Peyer's patch (tissue), 4 donors: Measurements from ENCODE around the gene CFAP300. TPM values are rescaled to one million over a fixed set of nuclear protein-coding genes. Genes with fewer than 3 reads are reported as not detected.

Source experiments
- DNase-seq, 3 donors: peaks; one replicate each; pipeline ENCODE4 v3.0.0-alpha.2; 2017 to 2019
- H3K27ac ChIP-seq, 4 donors: fragments of 200-600 bp; sonication (generic); one replicate each; pipeline ENCODE4 v1.5.1; 2016 to 2019
- H3K27me3 ChIP-seq, 2 donors: fragments of 200-600 bp; sonication (generic); one replicate each; pipeline ENCODE4 v1.5.1; 2019
- H3K36me3 ChIP-seq, 3 donors: fragments of 200-600 bp; sonication (generic); one replicate each; pipeline ENCODE4 v1.5.1; 2016 to 2019
- H3K4me1 ChIP-seq, 4 donors: fragments of 200-600 bp; sonication (generic); one replicate each; pipeline ENCODE4 v1.5.1; 2016 to 2019
- H3K4me3 ChIP-seq, 4 donors: fragments of 200-600 bp; sonication (generic); 1 replicate in 3 of 4; 2 replicates in 1 of 4; pipeline ENCODE4 v1.5.1; 2016 to 2019; ENCODE audit warnings: mild to moderate bottlenecking in 1 of 4
- H3K9me3 ChIP-seq, 4 donors: fragments of 200-600 bp; sonication (generic); one replicate each; pipeline ENCODE4 v1.5.1; 2016 to 2019; ENCODE audit warnings: mild to moderate bottlenecking in 1 of 4
- POLR2A ChIP-seq, 2 donors: fragments of 450-650 bp; IDR thresholded peaks; one replicate each; pipeline ENCODE4 v1.5.1; 2017; ENCODE audit warnings: antibody characterized with exemption in 2 of 2, mild to moderate bottlenecking in 2 of 2, moderate library complexity in 2 of 2
- total RNA-seq, 4 donors: library from RNA; depleted of rRNA; stranded (reverse); fragments of >200 nt; gene quantifications; one replicate each; pipeline ENCODE4 v1.1.0, GENCODE V29; 2016
- TF ChIP-seq, protein P1 (sequence below), 6 experiments: fragments of 450-650 bp in 4 of 6; fragments of 200-600 bp in 2 of 6; sonication (generic) in 1 of 6; IDR thresholded peaks; one replicate each; pipeline ENCODE4 v1.5.1; 2017 to 2019; ENCODE audit warnings: antibody characterized with exemption in 6 of 6, mild to moderate bottlenecking in 3 of 6, moderate library complexity in 1 of 6

CFAP300 gene
- total RNA-seq: under 1 TPM in 1 of 4 donors, not detected in 3; 0.54 TPM

DNA sequence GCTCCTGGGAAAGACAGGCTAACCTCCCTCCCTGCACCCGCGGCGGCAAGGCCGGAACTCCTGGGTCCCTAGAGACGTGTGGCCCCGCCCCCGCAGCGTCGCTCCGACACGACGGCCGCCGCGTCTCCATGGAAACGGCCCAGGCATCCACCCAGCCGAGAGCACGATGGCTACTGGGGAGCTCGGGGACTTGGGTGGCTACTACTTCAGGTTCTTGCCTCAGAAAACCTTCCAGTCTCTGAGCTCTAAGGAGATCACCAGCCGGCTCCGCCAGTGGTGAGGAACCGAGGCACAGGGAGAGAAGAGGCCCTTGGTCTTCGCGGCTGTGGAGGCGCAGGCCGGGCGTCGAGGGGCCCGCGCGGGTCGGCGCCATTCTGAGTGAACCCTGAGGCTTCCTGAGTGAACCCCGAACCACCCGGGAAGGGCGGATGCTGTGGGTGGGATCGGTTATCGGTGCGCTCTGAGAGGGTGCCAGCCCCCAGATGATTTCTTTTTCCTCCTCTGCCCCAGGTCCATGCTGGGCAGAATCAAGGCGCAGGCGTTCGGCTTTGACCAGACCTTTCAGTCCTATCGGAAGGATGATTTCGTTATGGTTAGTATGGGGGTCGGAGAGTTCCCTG lies at the start of gene CFAP300:
Gene CFAP300 (plus strand): TSS at position 133 of the 620 bp plus-strand sequence. CDS start 34 bp downstream, at position 167.
- peak within 1 kb of the TSS in 1 of 4 donors; percentile 28 for H3K27ac ChIP-seq
- DNase-seq: peak; percentile 23 to 81 (median 72)
- no peaks in the 10 kb centered on the region for H3K36me3 ChIP-seq
- peak within 1 kb of the TSS; percentile 23 to 51 (median 38) for H3K4me3 ChIP-seq
- TF ChIP-seq, protein P1, sequence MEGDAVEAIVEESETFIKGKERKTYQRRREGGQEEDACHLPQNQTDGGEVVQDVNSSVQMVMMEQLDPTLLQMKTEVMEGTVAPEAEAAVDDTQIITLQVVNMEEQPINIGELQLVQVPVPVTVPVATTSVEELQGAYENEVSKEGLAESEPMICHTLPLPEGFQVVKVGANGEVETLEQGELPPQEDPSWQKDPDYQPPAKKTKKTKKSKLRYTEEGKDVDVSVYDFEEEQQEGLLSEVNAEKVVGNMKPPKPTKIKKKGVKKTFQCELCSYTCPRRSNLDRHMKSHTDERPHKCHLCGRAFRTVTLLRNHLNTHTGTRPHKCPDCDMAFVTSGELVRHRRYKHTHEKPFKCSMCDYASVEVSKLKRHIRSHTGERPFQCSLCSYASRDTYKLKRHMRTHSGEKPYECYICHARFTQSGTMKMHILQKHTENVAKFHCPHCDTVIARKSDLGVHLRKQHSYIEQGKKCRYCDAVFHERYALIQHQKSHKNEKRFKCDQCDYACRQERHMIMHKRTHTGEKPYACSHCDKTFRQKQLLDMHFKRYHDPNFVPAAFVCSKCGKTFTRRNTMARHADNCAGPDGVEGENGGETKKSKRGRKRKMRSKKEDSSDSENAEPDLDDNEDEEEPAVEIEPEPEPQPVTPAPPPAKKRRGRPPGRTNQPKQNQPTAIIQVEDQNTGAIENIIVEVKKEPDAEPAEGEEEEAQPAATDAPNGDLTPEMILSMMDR (IDR thresholded peaks at IDR 0.05): no peak
- TF ChIP-seq POLR2A (IDR thresholded peaks at IDR 0.05): no peak
- H3K27me3 ChIP-seq: no peaks in the 10 kb centered on the region
- peaks cover 0 to 5% (median 0%) of the 10 kb centered on the region in 4 donors for H3K4me1 ChIP-seq
- no peaks in the 10 kb centered on the region for H3K9me3 ChIP-seq

DNA sequence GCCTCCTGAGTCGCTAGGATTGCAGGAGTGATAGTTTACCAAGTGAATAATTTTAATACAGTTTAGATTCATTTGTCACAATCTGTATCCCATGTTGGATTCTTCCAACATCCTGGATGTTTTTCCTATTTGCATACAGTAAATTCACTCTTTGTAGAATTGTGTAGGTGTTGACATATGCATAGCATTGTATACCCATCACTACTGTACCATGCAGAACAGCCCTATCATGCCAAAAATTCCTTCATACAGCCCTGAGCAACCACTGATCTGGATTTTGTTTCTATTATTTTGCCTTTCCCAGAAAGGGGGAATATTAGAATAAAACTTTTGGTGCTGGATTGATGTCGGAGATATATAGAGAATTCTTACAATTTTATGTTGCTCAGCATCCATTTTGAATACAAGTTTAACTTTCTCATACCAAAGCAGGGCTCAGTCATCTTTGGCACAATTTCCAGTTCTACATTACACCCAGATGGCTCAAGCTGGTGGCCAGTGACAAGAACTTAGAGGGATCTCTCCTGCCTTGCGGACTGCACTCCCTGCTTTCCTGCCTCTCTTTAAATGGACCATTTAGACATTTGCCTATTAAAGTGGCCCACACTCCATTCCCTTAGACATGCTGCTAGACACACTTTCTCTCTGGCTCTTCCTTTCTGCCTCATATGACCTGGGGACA lies 45.4 kb upstream of the CFAP300 start:
- Histone ChIP-seq H3K4me1 (no peaks in the 10 kb centered on the region), H3K9me3 (no peaks in the 10 kb centered on the region), H3K36me3 (no peaks in the 10 kb centered on the region), H3K4me3 (no peak overlapping the region), H3K27ac (no peak overlapping the region), H3K27me3 (no peaks in the 10 kb centered on the region)
- no peak for DNase-seq
- TF ChIP-seq, protein P1 (IDR thresholded peaks at IDR 0.05): no peak
- no peak for TF ChIP-seq POLR2A (IDR thresholded peaks at IDR 0.05)

DNA sequence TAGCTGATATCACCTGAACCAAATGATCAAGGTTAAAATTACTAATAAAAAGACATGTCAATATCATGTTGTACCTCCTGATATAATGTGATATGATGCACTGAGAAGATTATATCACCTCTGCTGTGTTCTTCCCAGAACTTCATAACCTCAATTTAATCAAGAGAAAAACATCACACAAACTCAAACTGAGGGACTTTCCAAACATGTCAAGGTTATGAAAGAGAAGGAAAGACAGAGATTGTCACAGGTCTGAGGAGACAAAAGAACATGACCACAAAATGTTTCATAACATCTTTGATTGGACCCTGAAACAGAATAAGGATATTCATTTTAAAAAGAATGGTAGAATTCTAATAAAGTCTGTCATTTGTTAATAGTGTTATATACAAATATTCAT lies 43.0 kb upstream of the CFAP300 start:
- H3K27ac ChIP-seq: no peak overlapping the region
- H3K36me3 ChIP-seq: no peaks in the 10 kb centered on the region
- H3K4me3 ChIP-seq: no peak overlapping the region
- H3K4me1 ChIP-seq: no peaks in the 10 kb centered on the region
- no peaks in the 10 kb centered on the region for H3K27me3 ChIP-seq
- no peak for DNase-seq
- H3K9me3 ChIP-seq: no peaks in the 10 kb centered on the region
- TF ChIP-seq, protein P1 (IDR thresholded peaks at IDR 0.05): no peak
- no peak for TF ChIP-seq POLR2A (IDR thresholded peaks at IDR 0.05)

DNA sequence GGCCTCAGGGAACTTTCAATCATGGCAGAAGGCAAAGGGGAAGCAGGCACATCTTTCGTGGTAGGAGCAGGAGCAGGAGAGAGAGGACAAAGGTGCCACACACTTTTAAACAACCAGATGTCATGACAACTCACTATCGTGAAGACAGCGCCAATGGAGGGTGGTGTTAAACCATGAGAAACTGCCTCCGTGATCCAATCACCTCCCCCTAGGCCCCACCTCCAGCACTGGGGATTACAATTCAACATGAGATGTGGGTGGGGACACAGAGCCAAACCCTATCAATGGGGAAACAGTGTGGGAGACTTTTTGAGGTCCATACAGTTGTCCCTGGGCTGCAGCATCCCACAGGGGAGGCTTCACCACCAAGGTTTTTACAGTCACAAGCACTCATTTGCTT lies 41.9 kb upstream of the CFAP300 start:
- no peak for DNase-seq
- no peaks in the 10 kb centered on the region for H3K9me3 ChIP-seq
- TF ChIP-seq, protein P1 (IDR thresholded peaks at IDR 0.05): no peak
- TF ChIP-seq POLR2A (IDR thresholded peaks at IDR 0.05): no peak
- no peaks in the 10 kb centered on the region for H3K36me3 ChIP-seq
- no peaks in the 10 kb centered on the region for H3K4me1 ChIP-seq
- no peak overlapping the region for H3K27ac ChIP-seq
- H3K27me3 ChIP-seq: no peaks in the 10 kb centered on the region
- no peak overlapping the region for H3K4me3 ChIP-seq

DNA sequence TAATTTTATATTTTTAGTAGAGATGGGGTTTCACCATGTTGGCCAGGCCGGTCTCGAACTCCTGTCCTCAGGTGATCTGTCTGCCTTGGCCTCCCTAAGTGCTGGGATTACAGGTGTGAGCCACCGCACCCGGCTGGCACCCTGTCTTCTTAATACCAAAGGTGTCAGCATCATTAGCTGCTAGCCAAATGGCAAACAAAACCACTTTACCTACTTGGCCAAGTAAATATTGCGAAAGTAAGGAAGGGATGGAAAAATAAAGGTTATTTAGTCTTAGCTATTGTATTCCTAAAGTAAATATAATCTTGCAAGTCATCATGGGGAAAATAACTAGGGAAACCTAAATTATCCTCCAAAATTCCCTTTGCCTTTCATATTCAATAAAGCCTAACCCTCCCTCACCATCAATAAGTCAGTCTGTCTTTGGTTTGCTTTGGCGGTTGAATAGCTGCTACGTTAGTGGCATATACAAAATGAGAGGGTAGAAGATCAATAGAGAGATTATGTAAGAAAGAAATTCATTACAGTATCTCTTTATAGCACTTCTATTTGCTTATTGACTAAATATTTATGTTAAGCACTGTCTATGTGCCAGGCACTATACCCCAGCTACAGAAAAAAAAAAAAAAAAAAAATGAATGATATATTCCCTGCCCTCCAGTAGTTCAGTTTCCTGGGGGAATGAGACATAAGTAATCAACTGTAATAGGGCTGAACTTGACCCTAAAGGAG lies 40.2 kb upstream of the CFAP300 start:
- H3K27ac ChIP-seq: peak overlapping the region in 2 of 4 donors; percentile 6 to 53
- no peaks in the 10 kb centered on the region for H3K36me3 ChIP-seq
- no peak for DNase-seq
- H3K27me3 ChIP-seq: no peaks in the 10 kb centered on the region
- H3K4me3 ChIP-seq: no peak overlapping the region
- no peaks in the 10 kb centered on the region for H3K9me3 ChIP-seq
- TF ChIP-seq POLR2A (IDR thresholded peaks at IDR 0.05): no peak
- TF ChIP-seq, protein P1 (IDR thresholded peaks at IDR 0.05): no peak
- H3K4me1 ChIP-seq: no peaks in the 10 kb centered on the region
